GM18519 (cell line): ENCODE results near the gene GFOD1.

Experiments
- ATAC-seq: cut with Tn5 transposase; IDR thresholded peaks from one replicate; pipeline ENCODE4 v1.9.1; 2021; ENCODE audit warnings: mild to moderate bottlenecking, moderate library complexity; ENCODE audit not compliant: unreplicated experiment, low FRiP score

GFOD1 gene

GRCh38 chr6:13488015-13488895, 855 bp upstream of the GFOD1 start:
- no peak for ATAC-seq

- ATAC-seq, result peak; percentile 10
Measured at GRCh38 chr6:13486679-13487121, 700 bp downstream of the GFOD1 start.

- no peak for ATAC-seq
Measured at GRCh38 chr6:13485923-13486562, 1.4 kb downstream of the GFOD1 start.

GRCh38 chr6:13485303-13485702, 2.1 kb downstream of the GFOD1 start:
- ATAC-seq, result no peak

GRCh38 chr6:13484827-13485226, 2.6 kb downstream of the GFOD1 start:
- ATAC-seq, result no peak

GRCh38 chr6:13484138-13484708, 3.2 kb downstream of the GFOD1 start:
- ATAC-seq, result no peak

- no peak for ATAC-seq
Measured at GRCh38 chr6:13480631-13481501, 6.5 kb downstream of the GFOD1 start.

GRCh38 chr6:13479971-13480434, 7.4 kb downstream of the GFOD1 start:
- ATAC-seq, result no peak

GRCh38 chr6:13479206-13479800, 8.1 kb downstream of the GFOD1 start:
- ATAC-seq, result no peak

GRCh38 chr6:13478525-13478966, 8.9 kb downstream of the GFOD1 start:
- ATAC-seq, result no peak

- ATAC-seq, result no peak
Measured at GRCh38 chr6:13474787-13475186, 12.6 kb downstream of the GFOD1 start.

- ATAC-seq, result no peak
Measured at GRCh38 chr6:13474360-13474759, 13.0 kb downstream of the GFOD1 start.

- no peak for ATAC-seq
Measured at GRCh38 chr6:13473768-13474165, 13.6 kb downstream of the GFOD1 start.

GRCh38 chr6:13472976-13473767, 14.2 kb downstream of the GFOD1 start:
- no peak for ATAC-seq

- ATAC-seq, result no peak
Measured at GRCh38 chr6:13472099-13472498, 15.3 kb downstream of the GFOD1 start.

- ATAC-seq, result no peak
Measured at GRCh38 chr6:13471184-13471583, 16.2 kb downstream of the GFOD1 start.

- ATAC-seq, result no peak
Measured at GRCh38 chr6:13470238-13471140, 16.9 kb downstream of the GFOD1 start.

- no peak for ATAC-seq
Measured at GRCh38 chr6:13469693-13470092, 17.7 kb downstream of the GFOD1 start.
